SK-N-SH (cell line): ENCODE measurements around the gene AHNAK.

Experiments
- CTCF ChIP-seq: fragments of 200-600 bp; sonication (generic); IDR thresholded peaks from 2 replicates; pipeline ENCODE4 v1.6.1; 2017; ENCODE audit warnings: antibody characterized with exemption, mild to moderate bottlenecking, moderate library complexity
- EP300 ChIP-seq, 2 experiments: IDR thresholded peaks; 2 replicates each; pipeline versions ENCODE4 v1.4.0 to v1.6.1; 2012; ENCODE audit warnings: borderline replicate concordance in 1 of 2, low read depth in 1 of 2, low read length in 1 of 2
- ZBTB33 ChIP-seq: IDR thresholded peaks from 2 replicates; pipeline ENCODE4 v1.4.0; 2012; ENCODE audit warnings: low read depth, borderline replicate concordance

DNA sequence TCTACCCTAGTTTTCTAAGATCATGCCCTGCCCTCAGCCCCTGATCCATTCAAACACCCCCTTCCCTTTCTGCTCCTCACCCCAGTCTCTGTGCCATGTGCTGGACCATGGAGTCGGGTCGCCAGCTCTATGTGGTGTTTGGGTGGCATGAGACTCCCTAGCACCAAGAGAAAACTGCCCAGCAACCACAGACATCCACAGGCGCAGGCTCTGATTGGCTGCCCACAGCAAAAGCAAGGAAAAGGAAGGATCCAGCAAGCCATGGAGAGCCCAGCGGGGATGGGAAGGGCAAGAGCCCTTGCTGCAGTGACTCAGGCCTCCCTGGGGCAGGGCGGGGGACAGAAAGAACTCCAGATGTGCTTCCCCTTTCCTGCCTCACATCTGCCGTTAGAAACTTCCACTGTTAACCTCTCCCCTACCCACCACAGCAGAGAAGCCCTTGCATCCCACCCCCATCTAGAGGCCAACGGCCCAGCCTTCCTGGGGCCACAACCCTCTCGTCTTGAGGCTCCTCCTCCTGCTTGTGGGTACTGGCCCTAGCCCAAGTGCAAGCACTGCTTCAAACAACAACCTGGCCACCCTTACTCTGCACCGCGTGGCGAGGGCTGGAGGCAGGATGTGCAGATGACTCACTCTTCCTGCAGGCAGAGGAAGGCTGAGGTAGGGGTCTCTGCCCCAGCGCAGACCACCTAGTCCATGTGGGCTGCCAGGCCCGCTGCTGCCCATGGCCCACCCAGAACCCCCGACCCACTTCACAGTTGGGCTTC, 9.7 kb upstream of the AHNAK start:
- TF ChIP-seq CTCF (no peak), ZBTB33 (no peak), EP300 (IDR thresholded peaks at IDR 0.05; ENCODE audit: borderline replicate concordance in 1 of 2, low read depth in 1 of 2, low read length in 1 of 2) (peak in 1 of 2 experiments; percentile 42; a peak in 1 of 4 replicates)
